OCI-LY3 (cell line): ENCODE measurements around the gene GUCY1B1.

Source experiments
- H2AFZ ChIP-seq: fragments of 200-600, 300-600 bp; shearing (Covaris generic); 2 replicates; pipeline ENCODE4 v1.6.0; 2014; ENCODE audit warnings: antibody characterized with exemption, low read depth, low read length
- H3K27ac ChIP-seq: fragments of 200-600, 300-600 bp; sonication (generic); 2 replicates; pipeline ENCODE4 v1.5.1; 2014; ENCODE audit warnings: mild to moderate bottlenecking, low read length, moderate library complexity, mixed read lengths
- H3K27me3 ChIP-seq: fragments of 200-600, 300-600 bp; sonication (generic); 2 replicates; pipeline ENCODE4 v1.6.1; 2014; ENCODE audit warnings: low read depth, low read length, mixed read lengths
- H3K36me3 ChIP-seq: fragments of 200-600, 300-600 bp; sonication (generic); replicated peaks from 2 replicates; pipeline ENCODE3; 2014; ENCODE audit warnings: low read depth, low read length, mixed read lengths
- H3K4me1 ChIP-seq: fragments of 300-600, 200-600 bp; sonication (generic); 2 replicates; pipeline ENCODE4 v1.6.1; 2014; ENCODE audit warnings: low read length, mixed read lengths
- H3K4me2 ChIP-seq: fragments of 200-600, 300-600 bp; sonication (generic); 2 replicates; pipeline ENCODE4 v1.6.1; 2014; ENCODE audit warnings: low read length, mixed read lengths
- H3K4me3 ChIP-seq: fragments of 300-600, 200-600 bp; sonication (generic); 2 replicates; pipeline ENCODE4 v1.5.1; 2014; ENCODE audit warnings: antibody characterized with exemption, mild to moderate bottlenecking, low read length, moderate library complexity
- H3K79me2 ChIP-seq: fragments of 300-600, 200-600 bp; shearing (Covaris generic); 2 replicates; pipeline ENCODE4 v1.6.1; 2014; ENCODE audit warnings: mild to moderate bottlenecking, low read length, mixed read lengths
- H3K9ac ChIP-seq: fragments of 300-600, 200-600 bp; shearing (Covaris generic); 2 replicates; pipeline ENCODE4 v1.6.0; 2014; ENCODE audit warnings: mild to moderate bottlenecking, low read length, moderate library complexity
- H3K9me3 ChIP-seq: fragments of 200-600, 300-600 bp; shearing (Covaris generic); 2 replicates; pipeline ENCODE4 v1.6.1; 2014; ENCODE audit warnings: low read length, mixed read lengths; ENCODE audit not compliant: insufficient read depth
- H4K20me1 ChIP-seq: fragments of 200-600, 300-600 bp; sonication (generic); 2 replicates; pipeline ENCODE4 v1.6.1; 2016; ENCODE audit warnings: low read length, mixed read lengths; ENCODE audit not compliant: insufficient read depth
- EZH2phosphoT487 ChIP-seq: fragments of 200-600 bp; shearing (Covaris generic); IDR thresholded peaks from 2 replicates; pipeline ENCODE4 v1.6.1; 2018; ENCODE audit warnings: antibody characterized with exemption, mixed run types, low read depth
- TF ChIP-seq, protein P1 (sequence below): fragments of 200-600, 300-600 bp; sonication (generic); IDR thresholded peaks from 2 replicates; pipeline ENCODE4 v1.5.1; 2014; ENCODE audit warnings: antibody characterized with exemption, low read length, low read depth

Gene GUCY1B1

GRCh38 chr4:155853189-155853588 is 94.4 kb downstream of the GUCY1B1 start:
- Histone ChIP-seq H3K36me3 (no peaks in the 10 kb centered on the region), H3K4me2 (no peak overlapping the region), H4K20me1 (no peaks in the 10 kb centered on the region), H3K9me3 (peaks cover 11% of the 10 kb centered on the region; the same call in 1 of the 2 replicates), H3K4me1 (0 out of 2 replicates have a peak, but pooled peaks cover 6% of the 10 kb centered on the region), H3K79me2 (no peaks in the 10 kb centered on the region), H3K27ac (no peak overlapping the region), H3K4me3 (no peak overlapping the region), H3K9ac (no peak overlapping the region), H3K27me3 (no peaks in the 10 kb centered on the region), H2AFZ (no peak overlapping the region)
- TF ChIP-seq EZH2phosphoT487: no peak
- TF ChIP-seq, protein P1, sequence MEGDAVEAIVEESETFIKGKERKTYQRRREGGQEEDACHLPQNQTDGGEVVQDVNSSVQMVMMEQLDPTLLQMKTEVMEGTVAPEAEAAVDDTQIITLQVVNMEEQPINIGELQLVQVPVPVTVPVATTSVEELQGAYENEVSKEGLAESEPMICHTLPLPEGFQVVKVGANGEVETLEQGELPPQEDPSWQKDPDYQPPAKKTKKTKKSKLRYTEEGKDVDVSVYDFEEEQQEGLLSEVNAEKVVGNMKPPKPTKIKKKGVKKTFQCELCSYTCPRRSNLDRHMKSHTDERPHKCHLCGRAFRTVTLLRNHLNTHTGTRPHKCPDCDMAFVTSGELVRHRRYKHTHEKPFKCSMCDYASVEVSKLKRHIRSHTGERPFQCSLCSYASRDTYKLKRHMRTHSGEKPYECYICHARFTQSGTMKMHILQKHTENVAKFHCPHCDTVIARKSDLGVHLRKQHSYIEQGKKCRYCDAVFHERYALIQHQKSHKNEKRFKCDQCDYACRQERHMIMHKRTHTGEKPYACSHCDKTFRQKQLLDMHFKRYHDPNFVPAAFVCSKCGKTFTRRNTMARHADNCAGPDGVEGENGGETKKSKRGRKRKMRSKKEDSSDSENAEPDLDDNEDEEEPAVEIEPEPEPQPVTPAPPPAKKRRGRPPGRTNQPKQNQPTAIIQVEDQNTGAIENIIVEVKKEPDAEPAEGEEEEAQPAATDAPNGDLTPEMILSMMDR: no peak

- TF ChIP-seq, protein P1: no peak
- no peak for TF ChIP-seq EZH2phosphoT487
- no peak overlapping the region for H3K9ac ChIP-seq
- H3K27me3 ChIP-seq: no peaks in the 10 kb centered on the region
- no peak overlapping the region for H3K27ac ChIP-seq
- peak overlapping the region; percentile 41 for H2AFZ ChIP-seq
- no peaks in the 10 kb centered on the region for H4K20me1 ChIP-seq
- H3K4me3 ChIP-seq: no peak overlapping the region
- 0 out of 2 replicates have a peak, but pooled peaks cover 6% of the 10 kb centered on the region for H3K4me1 ChIP-seq
- no peak overlapping the region for H3K4me2 ChIP-seq
- no peaks in the 10 kb centered on the region for H3K9me3 ChIP-seq
- H3K36me3 ChIP-seq: no peaks in the 10 kb centered on the region
- no peaks in the 10 kb centered on the region for H3K79me2 ChIP-seq
Measured at GRCh38 chr4:155854582-155855226, 95.9 kb downstream of the GUCY1B1 start.

- H3K4me1 ChIP-seq: 0 out of 2 replicates have a peak, but pooled peaks cover 6% of the 10 kb centered on the region
- no peaks in the 10 kb centered on the region for H3K79me2 ChIP-seq
- H3K4me3 ChIP-seq: no peak overlapping the region
- no peak overlapping the region for H3K27ac ChIP-seq
- no peak overlapping the region for H3K4me2 ChIP-seq
- no peaks in the 10 kb centered on the region for H3K36me3 ChIP-seq
- no peaks in the 10 kb centered on the region for H4K20me1 ChIP-seq
- no peaks in the 10 kb centered on the region for H3K9me3 ChIP-seq
- H3K27me3 ChIP-seq: no peaks in the 10 kb centered on the region
- no peak overlapping the region for H3K9ac ChIP-seq
- H2AFZ ChIP-seq: no peak overlapping the region
- TF ChIP-seq, protein P1: no peak
- TF ChIP-seq EZH2phosphoT487: no peak
Measured at GRCh38 chr4:155855897-155856296, 97.1 kb downstream of the GUCY1B1 start.
